AG10803 (cell line): Measurements from ENCODE around the gene AGAP1.
A peak's percentile ranks its signal among the peaks of the same experiment; 100 is the strongest.

Experiments used
- DNase-seq: peaks from one replicate; pipeline ENCODE4 v3.0.0; 2010; ENCODE audit warnings: low read depth
- H3K4me3 ChIP-seq: 2 replicates; pipeline ENCODE4 v1.5.1; 2011; ENCODE audit warnings: mild to moderate bottlenecking, low read length, control low read depth
- TF ChIP-seq, protein P1 (sequence below): conservative IDR thresholded peaks from 2 replicates; pipeline ENCODE4 v1.5.1; 2011; ENCODE audit warnings: mild to moderate bottlenecking, low read length, control low read depth, inconsistent platforms

Gene AGAP1

DNA sequence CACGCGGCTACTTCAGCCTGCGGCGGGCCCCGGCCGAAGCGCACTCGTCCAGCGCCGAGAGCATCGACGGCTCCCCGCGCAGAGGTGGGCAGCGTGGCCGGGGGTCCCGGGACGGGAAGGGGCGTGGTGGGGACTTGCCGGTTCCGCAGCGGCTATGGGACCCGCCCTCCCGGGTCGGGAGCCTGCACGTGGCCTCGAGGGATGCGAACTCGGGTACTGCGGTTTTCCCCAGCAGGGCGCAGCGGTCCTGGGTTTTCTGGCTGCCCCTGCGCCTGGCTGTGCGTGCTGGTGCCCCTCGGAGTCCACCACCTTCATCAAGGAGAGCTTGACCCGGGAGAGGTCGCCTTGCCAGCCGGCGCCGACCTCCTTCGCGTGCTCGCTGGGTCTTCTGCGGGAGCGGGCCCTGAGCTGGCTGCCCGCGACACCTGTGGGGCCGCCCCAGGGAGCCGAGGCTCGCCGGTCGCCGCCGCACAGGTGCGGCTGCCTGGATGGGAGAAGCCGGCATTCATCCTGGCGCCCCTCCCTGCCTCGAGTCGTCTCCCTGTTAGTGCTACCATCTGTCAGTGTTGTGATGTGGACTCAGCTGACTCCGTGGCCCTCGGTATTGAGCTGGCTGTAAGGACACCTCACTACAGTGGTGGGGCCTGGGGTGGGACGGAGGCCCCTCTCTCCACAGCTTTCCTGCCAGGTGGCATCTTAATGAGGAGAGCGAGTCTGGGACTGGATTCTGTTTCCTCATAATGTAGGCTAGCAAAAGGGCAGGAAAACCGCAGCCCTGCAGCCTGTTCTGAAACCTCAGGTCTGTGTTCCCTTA lies 177.3 kb downstream of the AGAP1 start:
- H3K4me3 ChIP-seq = no peak overlapping the region
- TF ChIP-seq, protein P1, sequence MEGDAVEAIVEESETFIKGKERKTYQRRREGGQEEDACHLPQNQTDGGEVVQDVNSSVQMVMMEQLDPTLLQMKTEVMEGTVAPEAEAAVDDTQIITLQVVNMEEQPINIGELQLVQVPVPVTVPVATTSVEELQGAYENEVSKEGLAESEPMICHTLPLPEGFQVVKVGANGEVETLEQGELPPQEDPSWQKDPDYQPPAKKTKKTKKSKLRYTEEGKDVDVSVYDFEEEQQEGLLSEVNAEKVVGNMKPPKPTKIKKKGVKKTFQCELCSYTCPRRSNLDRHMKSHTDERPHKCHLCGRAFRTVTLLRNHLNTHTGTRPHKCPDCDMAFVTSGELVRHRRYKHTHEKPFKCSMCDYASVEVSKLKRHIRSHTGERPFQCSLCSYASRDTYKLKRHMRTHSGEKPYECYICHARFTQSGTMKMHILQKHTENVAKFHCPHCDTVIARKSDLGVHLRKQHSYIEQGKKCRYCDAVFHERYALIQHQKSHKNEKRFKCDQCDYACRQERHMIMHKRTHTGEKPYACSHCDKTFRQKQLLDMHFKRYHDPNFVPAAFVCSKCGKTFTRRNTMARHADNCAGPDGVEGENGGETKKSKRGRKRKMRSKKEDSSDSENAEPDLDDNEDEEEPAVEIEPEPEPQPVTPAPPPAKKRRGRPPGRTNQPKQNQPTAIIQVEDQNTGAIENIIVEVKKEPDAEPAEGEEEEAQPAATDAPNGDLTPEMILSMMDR = no peak
- no peak for DNase-seq

DNA sequence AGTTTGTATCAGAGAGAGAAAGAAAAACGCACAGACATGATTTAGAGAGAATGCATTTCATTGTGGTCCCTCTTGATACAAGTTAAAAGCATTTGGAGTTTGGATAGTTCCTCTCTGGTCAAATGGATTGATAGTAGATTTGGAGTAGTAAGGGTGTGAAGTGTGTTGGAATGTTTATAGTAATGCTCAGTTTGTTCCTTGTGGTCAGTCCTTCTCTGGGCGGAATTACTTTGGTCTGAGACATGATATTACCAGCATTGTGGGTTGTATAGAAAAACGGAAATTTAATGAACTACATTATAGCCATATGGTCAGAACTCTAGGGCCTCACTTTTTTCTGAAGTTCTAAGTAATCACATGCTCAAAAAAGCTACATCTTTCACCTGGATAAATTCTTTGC lies 178.9 kb downstream of the AGAP1 start:
- no peak overlapping the region for H3K4me3 ChIP-seq
- no peak for DNase-seq
- TF ChIP-seq, protein P1 = no peak

DNA sequence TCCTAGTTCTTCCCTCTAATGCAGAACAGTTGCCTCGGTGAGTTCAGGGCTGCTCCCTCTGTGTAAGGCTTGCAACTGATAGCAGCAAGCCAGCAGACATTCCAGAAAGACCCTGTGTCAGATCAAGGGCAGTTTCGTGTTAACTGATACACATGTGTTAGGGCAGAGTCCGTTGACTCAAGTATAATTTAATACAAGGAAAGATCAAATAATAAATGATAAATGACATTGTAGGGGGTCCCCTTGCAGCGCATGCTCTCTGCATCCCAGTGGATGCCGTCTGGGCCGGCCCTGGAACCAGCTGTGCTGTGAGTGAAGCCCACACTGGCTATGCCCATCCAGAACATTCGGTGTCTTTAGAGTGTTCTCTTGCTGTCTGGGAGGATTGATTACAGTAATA lies 180.3 kb downstream of the AGAP1 start:
- DNase-seq = no peak
- TF ChIP-seq, protein P1 = no peak
- H3K4me3 ChIP-seq = no peak overlapping the region

DNA sequence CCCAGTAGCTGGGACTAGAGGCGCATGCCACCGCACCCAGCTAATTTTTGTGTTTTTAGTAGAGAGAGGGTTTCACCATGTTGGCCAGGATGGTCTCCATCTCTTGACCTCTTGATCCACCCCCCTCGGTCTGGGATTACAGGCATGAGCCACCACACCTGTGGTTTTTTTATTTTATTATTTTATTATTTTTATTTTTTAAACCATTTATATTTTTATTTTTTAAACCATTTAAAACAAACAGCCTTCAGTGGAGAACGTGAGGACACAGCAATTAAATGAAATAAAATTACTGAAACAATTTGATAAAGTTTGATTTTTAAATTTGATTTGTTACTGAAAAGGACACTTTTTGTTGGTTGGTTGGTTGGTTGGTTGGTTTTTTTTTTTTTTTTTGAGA lies 181.0 kb downstream of the AGAP1 start:
- no peak for DNase-seq
- no peak overlapping the region for H3K4me3 ChIP-seq
- TF ChIP-seq, protein P1 = no peak

DNA sequence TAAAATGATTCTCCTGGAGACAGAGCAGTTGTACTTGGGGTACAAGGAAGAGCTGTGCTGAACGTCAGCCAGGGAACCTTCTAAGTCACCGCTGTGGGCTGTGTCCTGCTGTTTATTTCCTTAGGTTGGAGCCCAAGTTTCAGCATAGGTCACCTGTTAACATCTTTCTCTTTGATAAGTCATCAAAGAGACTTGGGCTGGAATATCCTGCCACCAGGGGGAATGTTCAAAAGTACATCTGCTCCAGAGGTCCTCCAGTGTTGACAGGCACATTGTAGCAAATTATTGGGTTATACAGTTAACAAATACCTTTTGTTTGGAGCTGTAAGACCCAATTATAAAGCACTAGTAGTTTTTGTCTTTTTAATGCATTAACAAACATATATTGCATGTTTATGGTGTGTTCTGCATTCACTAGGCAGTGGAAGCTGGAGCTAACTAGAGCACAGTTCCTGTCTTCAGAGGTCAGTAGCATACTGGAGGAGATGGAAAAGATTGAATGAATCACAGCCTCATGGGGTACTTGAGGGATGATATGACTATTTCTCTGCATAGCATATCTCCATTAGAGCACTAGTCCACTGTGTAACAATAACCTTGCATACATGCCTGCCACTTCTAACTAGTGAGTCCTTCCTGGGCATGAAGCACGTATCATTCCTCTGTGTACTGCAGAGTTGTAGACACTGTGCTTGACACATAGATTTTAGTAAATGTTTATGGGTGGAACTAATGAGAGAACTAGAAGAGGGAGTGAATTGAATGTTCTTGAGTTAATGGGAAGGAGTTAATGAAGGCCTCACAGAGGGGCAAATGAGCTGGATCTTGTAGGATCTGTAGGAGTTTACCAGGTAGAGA lies 182.1 kb downstream of the AGAP1 start:
- TF ChIP-seq, protein P1 = peak; percentile 11; the same call in 1 of the 2 replicates
- H3K4me3 ChIP-seq = no peak overlapping the region
- peak; percentile 26 for DNase-seq

DNA sequence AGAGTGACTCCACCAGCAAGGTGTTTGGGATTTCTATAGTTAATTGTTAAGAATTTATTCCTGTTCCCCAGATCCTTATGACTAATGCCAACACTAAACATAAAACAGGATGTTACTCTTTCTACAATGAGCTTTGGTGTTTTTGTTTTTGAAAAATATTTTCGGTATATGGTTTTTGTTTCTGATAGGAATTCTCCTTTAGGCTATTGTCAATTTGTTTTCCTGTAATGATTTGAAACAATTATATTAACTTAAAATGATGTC lies 182.6 kb downstream of the AGAP1 start:
- no peak for DNase-seq
- TF ChIP-seq, protein P1 = no peak
- no peak overlapping the region for H3K4me3 ChIP-seq

DNA sequence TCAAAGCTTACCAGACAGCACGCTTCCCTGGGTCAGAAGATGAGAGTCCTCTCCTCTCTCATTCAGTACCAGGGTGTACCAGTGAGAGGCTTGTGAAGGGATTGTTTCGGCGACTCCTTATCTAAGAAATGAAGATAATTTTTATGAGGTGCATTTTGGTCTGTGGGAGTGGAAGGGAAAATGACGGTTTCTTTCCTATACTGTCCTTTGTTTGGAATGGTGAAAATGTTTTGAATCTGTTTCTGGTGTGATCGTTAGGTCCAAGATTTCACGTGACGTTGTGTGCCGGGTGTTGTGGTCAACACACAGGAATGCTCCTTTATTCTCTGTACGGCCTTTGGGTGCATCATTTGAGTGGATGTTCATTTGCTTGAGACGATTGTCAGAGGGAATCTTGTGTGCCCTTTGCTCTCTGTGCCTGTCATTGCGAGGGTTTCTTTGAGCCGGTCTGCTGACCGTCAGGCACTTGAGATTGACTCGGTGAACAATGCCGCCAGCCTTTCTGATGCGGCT lies 183.5 kb downstream of the AGAP1 start:
- no peak overlapping the region for H3K4me3 ChIP-seq
- TF ChIP-seq, protein P1 = no peak
- peak; percentile 22 for DNase-seq
